Peyer's patch (tissue), 4 donors: Measurements from ENCODE around the gene ZMYM1. TPM values are rescaled to one million over a fixed set of nuclear protein-coding genes. Genes with fewer than 3 reads are reported as not detected.

Experiments used
- DNase-seq, 3 donors: peaks; one replicate each; pipeline ENCODE4 v3.0.0-alpha.2; 2017 to 2019
- H3K27ac ChIP-seq, 4 donors: fragments of 200-600 bp; sonication (generic); one replicate each; pipeline ENCODE4 v1.5.1; 2016 to 2019
- H3K27me3 ChIP-seq, 2 donors: fragments of 200-600 bp; sonication (generic); one replicate each; pipeline ENCODE4 v1.5.1; 2019
- H3K36me3 ChIP-seq, 3 donors: fragments of 200-600 bp; sonication (generic); one replicate each; pipeline ENCODE4 v1.5.1; 2016 to 2019
- H3K4me1 ChIP-seq, 4 donors: fragments of 200-600 bp; sonication (generic); one replicate each; pipeline ENCODE4 v1.5.1; 2016 to 2019
- H3K4me3 ChIP-seq, 4 donors: fragments of 200-600 bp; sonication (generic); 1 replicate in 3 of 4; 2 replicates in 1 of 4; pipeline ENCODE4 v1.5.1; 2016 to 2019; ENCODE audit warnings: mild to moderate bottlenecking in 1 of 4
- H3K9me3 ChIP-seq, 4 donors: fragments of 200-600 bp; sonication (generic); one replicate each; pipeline ENCODE4 v1.5.1; 2016 to 2019; ENCODE audit warnings: mild to moderate bottlenecking in 1 of 4
- POLR2A ChIP-seq, 2 donors: fragments of 450-650 bp; IDR thresholded peaks; one replicate each; pipeline ENCODE4 v1.5.1; 2017; ENCODE audit warnings: antibody characterized with exemption in 2 of 2, mild to moderate bottlenecking in 2 of 2, moderate library complexity in 2 of 2
- total RNA-seq, 4 donors: library from RNA; depleted of rRNA; stranded (reverse); fragments of >200 nt; gene quantifications; one replicate each; pipeline ENCODE4 v1.1.0, GENCODE V29; 2016
- TF ChIP-seq, protein P1 (sequence below), 6 experiments: fragments of 450-650 bp in 4 of 6; fragments of 200-600 bp in 2 of 6; sonication (generic) in 1 of 6; IDR thresholded peaks; one replicate each; pipeline ENCODE4 v1.5.1; 2017 to 2019; ENCODE audit warnings: antibody characterized with exemption in 6 of 6, mild to moderate bottlenecking in 3 of 6, moderate library complexity in 1 of 6

The ZMYM1 gene
- total RNA-seq, 4 donors from 2014 or later: 9.6 to 44.6 (median 13.1) TPM

DNA sequence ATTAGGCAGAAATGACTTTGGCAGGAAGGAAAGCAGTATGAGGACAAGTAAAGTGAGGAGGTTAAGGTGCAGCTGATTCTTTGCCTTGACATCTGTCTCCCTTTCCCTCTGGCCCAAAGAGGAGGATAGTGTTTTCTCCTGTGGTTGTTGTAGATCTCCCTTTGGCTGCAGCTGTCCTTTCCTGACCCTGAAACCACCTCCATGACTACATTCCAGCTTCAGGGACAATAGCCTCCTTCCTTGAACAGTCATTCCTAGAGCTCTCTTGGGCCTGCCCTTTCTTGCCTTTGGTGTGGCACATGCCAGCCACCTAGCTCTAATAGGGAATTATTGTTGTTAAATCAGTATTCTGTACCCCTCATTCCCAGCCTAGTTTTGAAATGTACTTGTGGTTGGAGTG is 6.2 kb downstream of the ZMYM1 start:
- Histone ChIP-seq H3K4me1 (peaks cover 0 to 1% (median 0%) of the 10 kb centered on the region in 4 donors), H3K36me3 (no peaks in the 10 kb centered on the region), H3K4me3 (no peak overlapping the region), H3K27me3 (no peaks in the 10 kb centered on the region), H3K9me3 (no peaks in the 10 kb centered on the region), H3K27ac (no peak overlapping the region)
- TF ChIP-seq POLR2A (IDR thresholded peaks at IDR 0.05): no peak
- TF ChIP-seq, protein P1, sequence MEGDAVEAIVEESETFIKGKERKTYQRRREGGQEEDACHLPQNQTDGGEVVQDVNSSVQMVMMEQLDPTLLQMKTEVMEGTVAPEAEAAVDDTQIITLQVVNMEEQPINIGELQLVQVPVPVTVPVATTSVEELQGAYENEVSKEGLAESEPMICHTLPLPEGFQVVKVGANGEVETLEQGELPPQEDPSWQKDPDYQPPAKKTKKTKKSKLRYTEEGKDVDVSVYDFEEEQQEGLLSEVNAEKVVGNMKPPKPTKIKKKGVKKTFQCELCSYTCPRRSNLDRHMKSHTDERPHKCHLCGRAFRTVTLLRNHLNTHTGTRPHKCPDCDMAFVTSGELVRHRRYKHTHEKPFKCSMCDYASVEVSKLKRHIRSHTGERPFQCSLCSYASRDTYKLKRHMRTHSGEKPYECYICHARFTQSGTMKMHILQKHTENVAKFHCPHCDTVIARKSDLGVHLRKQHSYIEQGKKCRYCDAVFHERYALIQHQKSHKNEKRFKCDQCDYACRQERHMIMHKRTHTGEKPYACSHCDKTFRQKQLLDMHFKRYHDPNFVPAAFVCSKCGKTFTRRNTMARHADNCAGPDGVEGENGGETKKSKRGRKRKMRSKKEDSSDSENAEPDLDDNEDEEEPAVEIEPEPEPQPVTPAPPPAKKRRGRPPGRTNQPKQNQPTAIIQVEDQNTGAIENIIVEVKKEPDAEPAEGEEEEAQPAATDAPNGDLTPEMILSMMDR (IDR thresholded peaks at IDR 0.05): no peak
- no peak for DNase-seq

DNA sequence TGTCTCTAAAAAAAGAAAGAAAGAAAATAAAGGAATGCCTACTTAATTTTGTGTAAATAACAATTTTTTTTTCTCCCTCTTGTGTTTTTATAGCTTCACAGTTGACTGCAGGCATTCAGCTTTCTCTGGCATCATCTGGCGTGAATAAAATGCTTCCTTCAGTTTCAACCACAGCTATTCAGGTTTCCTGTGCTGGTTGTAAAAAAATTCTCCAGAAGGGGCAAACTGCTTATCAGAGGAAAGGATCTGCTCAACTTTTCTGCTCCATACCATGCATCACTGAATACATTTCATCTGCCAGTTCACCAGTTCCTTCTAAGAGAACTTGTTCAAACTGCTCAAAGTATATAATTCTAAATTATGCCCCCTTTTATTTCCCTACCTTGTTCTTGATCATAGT is 18.0 kb downstream of the ZMYM1 start:
- Histone ChIP-seq H3K4me3 (no peak overlapping the region), H3K4me1 (no peaks in the 10 kb centered on the region), H3K27me3 (no peaks in the 10 kb centered on the region), H3K27ac (no peak overlapping the region), H3K36me3 (peaks cover 0 to 71% (median 0%) of the 10 kb centered on the region in 3 donors), H3K9me3 (no peaks in the 10 kb centered on the region)
- TF ChIP-seq, protein P1 (IDR thresholded peaks at IDR 0.05): no peak
- TF ChIP-seq POLR2A (IDR thresholded peaks at IDR 0.05): no peak
- no peak for DNase-seq

DNA sequence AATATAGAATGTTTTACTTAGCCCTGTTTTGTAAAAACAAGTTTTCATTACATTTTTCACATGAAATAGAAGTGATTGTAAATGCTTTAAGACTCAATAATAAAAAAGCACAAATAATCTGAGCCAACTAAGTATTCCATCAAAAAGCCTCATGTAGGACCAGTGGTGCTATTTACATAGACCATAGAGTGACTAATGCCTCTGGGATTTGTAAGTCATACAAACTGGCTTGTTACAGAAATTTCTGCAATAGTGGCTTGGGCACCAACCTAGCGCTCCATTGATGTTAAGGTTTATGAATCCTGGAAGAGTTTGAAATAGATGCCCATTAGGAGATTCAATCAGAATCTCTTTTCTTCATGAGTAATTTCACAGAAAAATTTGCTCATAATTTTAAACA is 31.9 kb downstream of the ZMYM1 start:
- Histone ChIP-seq H3K27me3 (no peaks in the 10 kb centered on the region), H3K27ac (no peak overlapping the region), H3K9me3 (no peaks in the 10 kb centered on the region), H3K36me3 (peaks cover 0 to 12% (median 0%) of the 10 kb centered on the region in 3 donors), H3K4me1 (no peaks in the 10 kb centered on the region), H3K4me3 (no peak overlapping the region)
- TF ChIP-seq POLR2A (IDR thresholded peaks at IDR 0.05): no peak
- TF ChIP-seq, protein P1 (IDR thresholded peaks at IDR 0.05): no peak
- DNase-seq: no peak

DNA sequence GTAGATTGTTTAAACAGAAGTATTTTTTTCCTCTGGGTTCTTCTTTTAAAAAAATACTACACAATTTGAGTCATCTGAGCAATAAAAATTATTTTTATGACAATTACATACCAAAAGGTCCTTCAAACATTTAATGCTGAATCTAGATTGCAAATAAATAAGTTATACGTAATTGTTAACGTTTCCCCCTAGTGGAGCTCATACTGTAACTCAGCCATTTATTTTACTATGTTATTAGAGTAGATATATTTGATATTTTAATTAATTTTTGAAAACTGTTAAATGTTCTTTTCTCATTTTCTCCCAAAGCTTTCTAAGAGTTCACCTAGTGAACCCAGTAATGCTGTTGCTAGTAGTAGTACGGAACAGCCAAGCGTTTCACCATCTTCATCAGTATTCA is 33.5 kb downstream of the ZMYM1 start:
- Histone ChIP-seq H3K36me3 (peaks cover 0 to 12% (median 0%) of the 10 kb centered on the region in 3 donors), H3K4me3 (no peak overlapping the region), H3K27ac (no peak overlapping the region), H3K4me1 (no peaks in the 10 kb centered on the region), H3K9me3 (no peaks in the 10 kb centered on the region), H3K27me3 (no peaks in the 10 kb centered on the region)
- no peak for DNase-seq
- TF ChIP-seq, protein P1 (IDR thresholded peaks at IDR 0.05): no peak
- no peak for TF ChIP-seq POLR2A (IDR thresholded peaks at IDR 0.05)

DNA sequence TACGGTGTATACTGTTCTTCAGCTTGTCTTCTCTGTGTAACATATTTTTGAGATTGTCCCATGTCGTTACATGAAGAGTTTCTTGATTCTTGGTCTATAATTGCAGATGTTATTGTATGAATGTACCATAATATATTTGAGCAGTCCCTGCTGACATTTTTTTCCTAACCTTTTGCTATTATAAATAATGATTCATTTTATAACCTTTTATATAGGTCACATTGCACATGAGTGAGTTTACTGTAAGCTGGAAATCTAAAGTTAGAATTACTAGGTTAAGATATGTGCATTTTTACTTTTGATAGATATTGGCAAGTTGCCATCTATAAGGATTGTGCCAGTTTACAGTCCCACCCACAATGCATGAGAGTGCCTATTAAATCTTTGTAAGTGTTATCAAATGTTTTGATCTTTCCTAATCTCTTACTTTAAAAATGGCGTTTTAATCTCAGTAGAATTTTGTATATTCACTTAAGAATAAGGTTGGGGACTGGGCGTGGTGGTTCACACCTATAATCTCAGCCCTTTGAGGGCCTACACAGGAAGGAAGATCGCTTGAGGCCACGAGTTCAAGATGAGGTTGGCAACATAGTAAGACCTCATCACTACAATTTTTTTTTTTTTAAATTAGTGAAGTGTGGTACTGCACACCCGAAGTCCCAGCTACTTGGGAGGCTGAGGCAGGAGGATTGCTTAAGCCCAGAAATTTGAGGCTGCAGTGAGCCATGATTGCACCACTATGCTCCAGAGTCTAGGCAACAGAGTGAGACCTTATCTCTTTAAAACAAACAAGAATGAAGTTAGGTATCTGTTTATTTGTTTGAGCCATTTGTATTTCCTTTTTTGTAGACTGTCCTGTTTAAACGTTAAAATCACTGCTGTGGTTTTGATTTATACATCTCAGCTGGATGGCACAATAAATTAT is 36.5 kb downstream of the ZMYM1 start:
- peaks cover 0 to 12% (median 0%) of the 10 kb centered on the region in 3 donors for H3K36me3 ChIP-seq
- H3K4me1 ChIP-seq: peaks cover 0 to 4% (median 0%) of the 10 kb centered on the region in 4 donors
- no peak for DNase-seq
- TF ChIP-seq, protein P1 (IDR thresholded peaks at IDR 0.05): no peak
- no peak for TF ChIP-seq POLR2A (IDR thresholded peaks at IDR 0.05)
- no peak overlapping the region for H3K27ac ChIP-seq
- H3K9me3 ChIP-seq: no peaks in the 10 kb centered on the region
- no peaks in the 10 kb centered on the region for H3K27me3 ChIP-seq
- no peak overlapping the region for H3K4me3 ChIP-seq
